GM20000 (cell line): ENCODE data around the gene PMEPA1.
A peak's percentile ranks its signal among the peaks of the same experiment; 100 is the strongest.

Experiments
- DNase-seq: peaks from one replicate; pipeline ENCODE4 v3.0.0; 2012; ENCODE audit warnings: low spot score
- CTCF ChIP-seq: IDR thresholded peaks from 2 replicates; pipeline ENCODE4 v1.5.1; 2012; ENCODE audit warnings: mild to moderate bottlenecking, control low read depth; ENCODE audit errors: extremely low read depth, missing control alignments

Gene PMEPA1

DNA sequence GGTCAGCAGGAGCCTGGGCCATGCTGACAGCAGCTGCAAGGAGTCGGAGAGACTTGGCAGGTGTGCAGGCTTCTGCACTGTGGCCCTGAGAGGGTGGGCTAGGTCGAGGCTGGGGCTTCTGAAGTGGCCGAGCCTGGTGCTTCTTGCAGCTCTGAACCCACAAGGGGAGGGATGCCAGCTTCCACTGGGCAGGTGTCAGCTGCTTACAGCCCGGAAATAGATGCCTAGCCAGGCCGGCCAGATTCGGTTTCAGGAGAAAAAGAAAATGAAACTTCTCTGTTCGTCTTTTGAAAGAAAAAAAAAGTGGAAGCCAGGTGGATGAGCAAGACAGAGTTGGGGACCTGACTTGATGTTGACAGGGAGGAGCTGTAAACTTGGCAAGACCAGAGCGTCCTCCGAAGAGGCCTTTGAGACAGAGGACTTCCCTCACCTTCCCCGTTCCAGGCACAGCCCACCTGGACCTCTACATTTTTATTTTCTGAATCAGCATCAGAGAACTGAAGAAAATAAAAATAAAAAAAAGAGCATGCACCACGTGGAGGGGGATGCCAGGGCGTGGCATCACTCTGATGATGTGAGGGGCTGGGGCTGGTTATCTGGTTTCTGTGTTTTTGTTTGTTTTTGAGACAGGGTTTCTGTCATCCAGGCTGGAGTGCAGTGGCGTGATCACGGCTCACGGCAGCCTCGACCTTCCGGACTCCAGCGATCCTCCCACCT, 89.4 kb downstream of the PMEPA1 start, which contains the start of gene ZBP1:
Gene ZBP1, minus strand, starts transcription at position 153 of the 717 bp plus-strand sequence. Its CDS starts 131 bp downstream, at position 22.
- TF ChIP-seq CTCF = no peak
- DNase-seq = peak; percentile 85

DNA sequence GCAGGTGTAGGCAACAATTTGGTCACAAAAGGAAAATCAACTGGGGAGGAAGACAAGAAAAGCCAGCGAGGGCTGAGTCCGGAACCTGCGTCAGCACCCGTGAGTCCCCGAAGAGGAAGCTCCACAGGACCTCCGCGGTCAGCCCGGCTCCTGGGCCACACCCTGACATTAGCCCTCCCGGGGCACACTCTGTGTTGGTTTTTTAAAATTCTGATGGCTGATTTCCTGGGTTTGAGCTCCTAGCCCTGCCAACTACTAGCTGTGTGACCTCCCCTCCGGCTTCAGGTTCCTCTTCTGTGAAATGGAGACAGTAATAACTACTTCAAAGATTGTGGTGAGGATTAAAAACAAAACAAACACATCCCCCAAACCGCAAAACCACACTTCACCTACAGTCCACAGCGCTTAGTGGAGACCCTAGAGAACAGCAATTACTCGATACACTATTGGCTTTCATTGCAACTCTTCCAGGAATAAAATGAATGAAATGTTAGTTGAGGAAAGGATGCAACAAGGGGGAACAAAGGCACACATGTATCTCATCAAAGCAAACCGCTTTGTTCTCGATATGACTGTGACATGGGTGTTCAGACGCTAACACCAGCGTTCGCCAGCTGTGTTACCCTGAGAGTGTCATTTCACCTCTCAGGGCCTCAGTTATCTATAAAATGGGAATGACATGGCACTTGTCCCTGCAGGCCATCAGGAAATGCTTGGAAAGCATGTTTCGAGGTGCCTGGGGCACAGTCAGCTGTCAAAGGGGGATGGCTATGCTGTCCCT, 90.6 kb downstream of the PMEPA1 start:
- TF ChIP-seq CTCF = no peak
- DNase-seq = peak; percentile 80

GRCh38 chr20:57618764-57619050, 91.1 kb downstream of the PMEPA1 start:
- DNase-seq = no peak
- no peak for TF ChIP-seq CTCF

DNA sequence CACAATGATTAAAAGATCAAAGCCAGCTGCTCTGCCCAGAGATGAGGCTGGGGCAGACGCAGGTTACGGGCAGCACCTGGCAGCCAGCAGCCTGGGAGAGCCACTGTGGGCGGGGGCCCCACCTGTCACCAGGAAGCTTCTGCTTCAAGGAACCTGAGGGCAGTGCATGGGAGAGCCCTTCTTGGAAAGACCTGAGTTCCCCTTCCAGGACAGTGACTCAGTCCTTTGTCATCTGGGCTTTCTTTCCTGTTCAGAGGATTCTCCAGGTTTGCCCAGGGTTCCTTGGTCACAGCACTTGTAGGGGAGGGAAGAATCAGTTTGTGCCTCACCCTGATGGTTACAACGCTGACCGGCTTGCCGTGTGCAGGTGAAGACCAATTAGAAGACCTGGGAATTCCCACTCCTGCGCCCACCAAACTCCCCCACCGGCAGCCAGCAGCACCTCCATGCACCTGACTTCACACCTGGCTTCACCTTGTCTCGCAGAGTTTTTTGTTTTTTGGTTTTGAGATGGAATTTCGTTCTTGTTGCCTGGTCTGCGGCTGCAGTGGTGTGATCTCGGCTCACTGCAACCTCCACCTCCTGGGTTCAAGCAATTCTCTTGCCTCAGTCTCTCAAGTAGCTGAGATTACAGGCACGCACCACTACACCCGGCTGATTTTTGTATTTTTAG, 91.6 kb downstream of the PMEPA1 start:
- TF ChIP-seq CTCF = no peak
- DNase-seq = no peak

GRCh38 chr20:57617079-57617795, 92.6 kb downstream of the PMEPA1 start:
- TF ChIP-seq CTCF = no peak

DNA sequence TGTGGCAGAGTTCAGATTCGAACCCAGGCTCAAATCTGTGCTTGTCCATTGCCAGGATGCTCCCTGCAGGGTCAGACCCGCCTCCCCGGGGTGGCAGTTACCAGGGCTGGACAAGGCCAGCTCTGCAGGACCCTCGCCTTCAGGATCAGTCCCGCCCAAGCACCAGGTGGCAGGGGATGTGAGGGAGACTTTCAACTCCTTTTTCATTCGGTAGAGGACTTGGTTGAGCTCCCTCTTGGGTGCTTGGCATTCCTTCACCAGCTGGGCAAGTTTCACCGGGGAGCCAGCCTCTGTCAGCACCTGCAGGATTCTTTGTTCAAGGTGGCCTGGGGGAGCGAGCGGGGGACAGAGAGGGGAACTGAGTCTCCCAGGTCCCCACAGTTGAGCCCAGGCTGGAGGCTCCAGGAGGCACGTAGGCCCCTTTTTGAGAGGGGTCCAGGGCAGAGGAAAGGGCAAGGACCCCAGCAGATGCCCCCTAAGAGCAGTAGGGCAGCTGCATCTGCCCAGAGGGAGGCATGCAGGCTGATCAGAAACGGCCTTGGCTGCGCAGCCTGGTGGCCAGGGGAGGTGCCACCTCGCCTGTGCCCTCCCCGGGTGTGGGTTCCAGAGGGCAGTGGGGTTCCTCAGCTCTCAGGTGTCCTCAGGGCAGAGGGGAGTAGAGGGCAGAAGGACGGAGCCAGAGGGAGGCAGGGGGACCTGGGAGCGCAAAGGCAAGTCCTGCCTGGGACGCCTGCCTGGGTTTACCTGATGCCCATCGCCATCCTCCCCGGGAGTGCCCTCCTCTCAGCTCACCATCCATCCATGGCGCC, 93.5 kb downstream of the PMEPA1 start:
- TF ChIP-seq CTCF = no peak
- no peak for DNase-seq

More at GRCh38 chr20:57617079-57617795, 92.6 kb downstream of the PMEPA1 start:
- no peak for DNase-seq
